NT2/D1 (cell line): ENCODE data around the gene SERPINE2.

Experiments
- SUZ12 ChIP-seq: IDR thresholded peaks from 2 replicates; pipeline ENCODE4 v1.6.1; 2011; ENCODE audit not compliant: insufficient read length, insufficient read depth; ENCODE audit errors: extremely low read depth
- YY1 ChIP-seq: IDR thresholded peaks from 2 replicates; pipeline ENCODE4 v1.6.1; 2011; ENCODE audit not compliant: insufficient read length, insufficient read depth
- ZNF274 ChIP-seq: IDR thresholded peaks from 2 replicates; pipeline ENCODE4 v1.6.1; 2011; ENCODE audit warnings: mild to moderate bottlenecking, low read depth, low read length

GRCh38 chr2:224056889-224057288 lies 17.8 kb upstream of the SERPINE2 start:
- TF ChIP-seq SUZ12 (no peak), YY1 (no peak), ZNF274 (no peak)
